ENCODE results near the gene IFT57.

IFT57 gene

DNA sequence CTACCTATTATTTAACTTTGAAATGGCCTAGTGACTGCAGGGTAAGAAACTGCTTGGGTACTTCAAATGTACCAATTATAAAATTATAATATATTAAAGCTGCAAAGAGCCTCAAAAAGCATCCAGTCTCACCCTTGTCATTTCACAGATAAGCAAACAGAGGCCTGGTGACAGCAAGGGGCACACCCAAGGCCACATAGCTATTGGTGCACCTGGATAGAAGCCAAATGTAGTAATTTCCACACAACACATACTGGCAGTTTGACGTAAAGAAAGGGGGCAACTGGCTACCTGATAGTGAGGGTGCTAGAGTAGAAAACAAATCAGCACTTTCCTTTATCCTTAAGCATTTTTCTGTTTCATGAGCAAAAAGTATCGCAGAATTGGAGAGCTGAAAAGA lies 51.1 kb downstream of the IFT57 start:
- no peak for TF ChIP-seq EGR1 (IDR thresholded peaks at IDR 0.05)
- no peak for TF ChIP-seq TEAD4 (IDR thresholded peaks at IDR 0.05)
- TF ChIP-seq NFIC (IDR thresholded peaks at IDR 0.05) = no peak
- no peak for TF ChIP-seq TCF12 (IDR thresholded peaks at IDR 0.05; ENCODE audit: low read depth)
- TF ChIP-seq EP300 (IDR thresholded peaks at IDR 0.05; ENCODE audit: borderline replicate concordance) = no peak
- no peak for TF ChIP-seq YY1 (IDR thresholded peaks at IDR 0.05; ENCODE audit: low read depth)
- TF ChIP-seq TAF1 (IDR thresholded peaks at IDR 0.05; ENCODE audit: low read depth) = no peak
- TF ChIP-seq CEBPB (IDR thresholded peaks at IDR 0.05) = no peak
- TF ChIP-seq, protein P1, sequence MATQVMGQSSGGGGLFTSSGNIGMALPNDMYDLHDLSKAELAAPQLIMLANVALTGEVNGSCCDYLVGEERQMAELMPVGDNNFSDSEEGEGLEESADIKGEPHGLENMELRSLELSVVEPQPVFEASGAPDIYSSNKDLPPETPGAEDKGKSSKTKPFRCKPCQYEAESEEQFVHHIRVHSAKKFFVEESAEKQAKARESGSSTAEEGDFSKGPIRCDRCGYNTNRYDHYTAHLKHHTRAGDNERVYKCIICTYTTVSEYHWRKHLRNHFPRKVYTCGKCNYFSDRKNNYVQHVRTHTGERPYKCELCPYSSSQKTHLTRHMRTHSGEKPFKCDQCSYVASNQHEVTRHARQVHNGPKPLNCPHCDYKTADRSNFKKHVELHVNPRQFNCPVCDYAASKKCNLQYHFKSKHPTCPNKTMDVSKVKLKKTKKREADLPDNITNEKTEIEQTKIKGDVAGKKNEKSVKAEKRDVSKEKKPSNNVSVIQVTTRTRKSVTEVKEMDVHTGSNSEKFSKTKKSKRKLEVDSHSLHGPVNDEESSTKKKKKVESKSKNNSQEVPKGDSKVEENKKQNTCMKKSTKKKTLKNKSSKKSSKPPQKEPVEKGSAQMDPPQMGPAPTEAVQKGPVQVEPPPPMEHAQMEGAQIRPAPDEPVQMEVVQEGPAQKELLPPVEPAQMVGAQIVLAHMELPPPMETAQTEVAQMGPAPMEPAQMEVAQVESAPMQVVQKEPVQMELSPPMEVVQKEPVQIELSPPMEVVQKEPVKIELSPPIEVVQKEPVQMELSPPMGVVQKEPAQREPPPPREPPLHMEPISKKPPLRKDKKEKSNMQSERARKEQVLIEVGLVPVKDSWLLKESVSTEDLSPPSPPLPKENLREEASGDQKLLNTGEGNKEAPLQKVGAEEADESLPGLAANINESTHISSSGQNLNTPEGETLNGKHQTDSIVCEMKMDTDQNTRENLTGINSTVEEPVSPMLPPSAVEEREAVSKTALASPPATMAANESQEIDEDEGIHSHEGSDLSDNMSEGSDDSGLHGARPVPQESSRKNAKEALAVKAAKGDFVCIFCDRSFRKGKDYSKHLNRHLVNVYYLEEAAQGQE (IDR thresholded peaks at IDR 0.05; ENCODE audit: low read depth) = no peak
- no peak for TF ChIP-seq FOXM1 (IDR thresholded peaks at IDR 0.05; ENCODE audit: borderline replicate concordance, low read depth)
- TF ChIP-seq ZBTB7A (IDR thresholded peaks at IDR 0.05; ENCODE audit: low read depth) = no peak
- TF ChIP-seq, protein P2, sequence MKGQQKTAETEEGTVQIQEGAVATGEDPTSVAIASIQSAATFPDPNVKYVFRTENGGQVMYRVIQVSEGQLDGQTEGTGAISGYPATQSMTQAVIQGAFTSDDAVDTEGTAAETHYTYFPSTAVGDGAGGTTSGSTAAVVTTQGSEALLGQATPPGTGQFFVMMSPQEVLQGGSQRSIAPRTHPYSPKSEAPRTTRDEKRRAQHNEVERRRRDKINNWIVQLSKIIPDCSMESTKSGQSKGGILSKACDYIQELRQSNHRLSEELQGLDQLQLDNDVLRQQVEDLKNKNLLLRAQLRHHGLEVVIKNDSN (IDR thresholded peaks at IDR 0.05) = no peak
- no peak for TF ChIP-seq CREB1 (IDR thresholded peaks at IDR 0.05; ENCODE audit: low read depth)
- TF ChIP-seq, protein P3, sequence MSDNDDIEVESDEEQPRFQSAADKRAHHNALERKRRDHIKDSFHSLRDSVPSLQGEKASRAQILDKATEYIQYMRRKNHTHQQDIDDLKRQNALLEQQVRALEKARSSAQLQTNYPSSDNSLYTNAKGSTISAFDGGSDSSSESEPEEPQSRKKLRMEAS (IDR thresholded peaks at IDR 0.05) = no peak
- no peak for TF ChIP-seq RAD21 (IDR thresholded peaks at IDR 0.05; ENCODE audit: low read depth)

DNA sequence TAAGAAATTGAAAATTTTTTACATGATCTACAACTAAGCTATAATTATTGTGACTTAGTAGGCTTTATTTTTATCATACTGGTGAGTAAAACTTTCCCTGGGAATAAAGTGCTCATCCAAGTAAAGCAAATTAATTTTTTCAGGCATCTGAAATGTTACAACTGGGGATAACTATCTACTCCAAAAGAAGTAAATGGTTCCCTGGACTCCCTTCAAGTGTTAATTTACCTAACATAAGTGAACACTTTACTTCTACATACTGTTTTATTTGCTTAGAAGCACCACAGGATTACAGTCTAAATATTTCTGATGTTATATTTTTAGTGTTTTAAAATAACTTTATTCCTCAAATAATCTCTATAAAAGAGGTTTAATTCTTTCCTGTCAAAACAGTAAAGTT lies 57.8 kb downstream of the IFT57 start:
- TF ChIP-seq CREB1 (IDR thresholded peaks at IDR 0.05; ENCODE audit: low read depth) (no peak), EP300 (IDR thresholded peaks at IDR 0.05; ENCODE audit: borderline replicate concordance) (no peak), TAF1 (IDR thresholded peaks at IDR 0.05; ENCODE audit: low read depth) (no peak), FOXM1 (IDR thresholded peaks at IDR 0.05; ENCODE audit: borderline replicate concordance, low read depth) (no peak), ZBTB7A (IDR thresholded peaks at IDR 0.05; ENCODE audit: low read depth) (no peak), NFIC (IDR thresholded peaks at IDR 0.05) (no peak), TCF12 (IDR thresholded peaks at IDR 0.05; ENCODE audit: low read depth) (no peak), TEAD4 (IDR thresholded peaks at IDR 0.05) (no peak), EGR1 (IDR thresholded peaks at IDR 0.05) (no peak)
- TF ChIP-seq, protein P2 (IDR thresholded peaks at IDR 0.05) = no peak

DNA sequence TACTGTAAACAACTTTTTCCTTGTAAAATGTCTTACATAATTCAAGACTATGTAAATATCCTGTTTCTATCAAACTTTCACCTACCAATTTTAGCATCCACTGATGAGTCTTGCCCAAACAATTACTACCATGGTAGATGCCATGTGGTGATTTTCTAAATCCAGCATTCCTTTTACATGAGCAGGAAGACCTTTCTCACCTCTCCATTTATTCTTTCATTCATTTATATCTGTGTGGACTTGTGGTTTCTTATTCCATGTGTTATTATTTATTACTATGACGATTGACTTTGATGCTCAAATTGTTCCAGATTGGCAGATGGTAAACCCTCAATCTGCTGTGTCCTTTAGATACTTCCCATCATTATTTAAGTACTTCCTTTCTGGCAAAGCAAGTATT lies 62.4 kb downstream of the IFT57 start:
- TF ChIP-seq TEAD4 (IDR thresholded peaks at IDR 0.05) = no peak

DNA sequence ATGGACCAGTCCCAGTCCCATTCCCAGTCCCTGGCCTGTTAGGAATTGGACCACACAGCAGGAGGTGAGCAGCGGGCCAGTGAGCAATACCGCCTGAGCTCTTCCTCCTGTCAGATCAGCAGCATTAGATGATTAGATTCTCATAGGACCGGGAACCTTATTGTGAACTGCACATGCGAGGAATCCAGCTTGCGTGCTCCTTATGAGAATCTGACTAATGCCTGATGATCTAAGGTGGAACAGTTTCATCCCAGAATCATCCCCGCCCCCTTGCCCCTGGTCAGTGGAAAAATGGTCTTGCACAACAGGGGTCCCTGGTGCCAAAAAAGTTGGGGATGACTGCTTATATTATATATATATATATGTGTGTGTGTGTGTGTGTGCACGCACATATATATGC lies 63.1 kb downstream of the IFT57 start:
- no peak for TF ChIP-seq RAD21 (IDR thresholded peaks at IDR 0.05; ENCODE audit: low read depth)
- no peak for TF ChIP-seq EGR1 (IDR thresholded peaks at IDR 0.05)
- TF ChIP-seq FOXM1 (IDR thresholded peaks at IDR 0.05; ENCODE audit: borderline replicate concordance, low read depth) = no peak
- no peak for TF ChIP-seq CREB1 (IDR thresholded peaks at IDR 0.05; ENCODE audit: low read depth)
- TF ChIP-seq TCF12 (IDR thresholded peaks at IDR 0.05; ENCODE audit: low read depth) = no peak
- TF ChIP-seq, protein P3 (IDR thresholded peaks at IDR 0.05) = no peak
- TF ChIP-seq, protein P1 (IDR thresholded peaks at IDR 0.05; ENCODE audit: low read depth) = no peak
- no peak for TF ChIP-seq ZBTB7A (IDR thresholded peaks at IDR 0.05; ENCODE audit: low read depth)
- TF ChIP-seq CEBPB (IDR thresholded peaks at IDR 0.05) = no peak
- TF ChIP-seq, protein P2 (IDR thresholded peaks at IDR 0.05) = no peak
- no peak for TF ChIP-seq YY1 (IDR thresholded peaks at IDR 0.05; ENCODE audit: low read depth)
- TF ChIP-seq TEAD4 (IDR thresholded peaks at IDR 0.05) = no peak
- TF ChIP-seq NFIC (IDR thresholded peaks at IDR 0.05) = no peak

DNA sequence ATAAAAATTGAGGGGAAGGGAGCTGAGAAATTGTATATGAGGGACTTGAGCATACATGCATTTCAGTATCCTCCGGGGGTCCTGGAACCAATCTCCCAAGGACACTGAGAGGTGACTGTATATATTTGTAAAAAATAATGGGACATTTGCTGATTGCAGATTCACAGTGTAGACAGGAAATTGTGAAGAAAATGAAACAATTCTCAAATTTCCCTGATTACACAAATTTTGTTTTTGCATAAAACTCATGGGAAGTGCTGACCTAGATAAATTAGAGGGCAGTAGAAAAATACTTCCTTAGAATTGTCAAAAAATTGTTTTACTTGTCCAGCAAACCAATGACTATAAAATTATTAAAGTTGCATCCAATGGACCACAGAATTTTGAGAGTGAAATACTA lies 64.0 kb downstream of the IFT57 start:
- TF ChIP-seq FOXM1 (IDR thresholded peaks at IDR 0.05; ENCODE audit: borderline replicate concordance, low read depth) (no peak), ZBTB7A (IDR thresholded peaks at IDR 0.05; ENCODE audit: low read depth) (no peak), CREB1 (IDR thresholded peaks at IDR 0.05; ENCODE audit: low read depth) (no peak), EP300 (IDR thresholded peaks at IDR 0.05; ENCODE audit: borderline replicate concordance) (no peak), TEAD4 (IDR thresholded peaks at IDR 0.05) (no peak), NFIC (IDR thresholded peaks at IDR 0.05) (no peak)
- TF ChIP-seq, protein P2 (IDR thresholded peaks at IDR 0.05) = no peak
- TF ChIP-seq, protein P3 (IDR thresholded peaks at IDR 0.05) = no peak

Data from Ishikawa (cell line).